ENCODE measurements around the gene KCNA5. TPM values are rescaled to one million over a fixed set of nuclear protein-coding genes. Genes with fewer than 3 reads are reported as not detected.

Gene KCNA5
- total RNA-seq, 4 donors from 2014 or later: 0.84 to 3.7 (median 1.5) TPM

DNA sequence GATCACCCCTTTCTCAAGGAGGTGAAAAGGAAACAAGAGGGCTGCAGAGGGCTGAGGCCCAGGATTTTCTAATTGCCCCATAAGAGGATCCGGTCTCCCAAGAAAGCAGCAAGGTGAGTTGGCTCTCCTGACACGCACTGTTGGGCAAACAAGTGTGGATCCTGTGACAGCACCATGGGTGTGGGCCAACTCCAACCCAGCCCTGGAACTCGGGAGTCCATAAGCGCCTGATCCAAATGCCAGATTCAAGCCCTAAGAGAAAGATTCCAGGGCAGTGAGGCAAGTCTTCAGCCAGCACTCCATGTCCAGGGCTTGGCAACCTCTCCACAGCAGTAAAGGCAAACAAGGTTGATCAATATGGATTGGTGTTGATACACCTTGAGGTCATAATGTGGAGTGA is 33.1 kb downstream of the KCNA5 start:
- Histone ChIP-seq H3K9me3 (no peaks in the 10 kb centered on the region), H3K36me3 (no peaks in the 10 kb centered on the region), H3K4me3 (no peak overlapping the region), H3K27me3 (no peaks in the 10 kb centered on the region), H3K4me1 (no peaks in the 10 kb centered on the region), H3K27ac (no peak overlapping the region)
- TF ChIP-seq, protein P1, sequence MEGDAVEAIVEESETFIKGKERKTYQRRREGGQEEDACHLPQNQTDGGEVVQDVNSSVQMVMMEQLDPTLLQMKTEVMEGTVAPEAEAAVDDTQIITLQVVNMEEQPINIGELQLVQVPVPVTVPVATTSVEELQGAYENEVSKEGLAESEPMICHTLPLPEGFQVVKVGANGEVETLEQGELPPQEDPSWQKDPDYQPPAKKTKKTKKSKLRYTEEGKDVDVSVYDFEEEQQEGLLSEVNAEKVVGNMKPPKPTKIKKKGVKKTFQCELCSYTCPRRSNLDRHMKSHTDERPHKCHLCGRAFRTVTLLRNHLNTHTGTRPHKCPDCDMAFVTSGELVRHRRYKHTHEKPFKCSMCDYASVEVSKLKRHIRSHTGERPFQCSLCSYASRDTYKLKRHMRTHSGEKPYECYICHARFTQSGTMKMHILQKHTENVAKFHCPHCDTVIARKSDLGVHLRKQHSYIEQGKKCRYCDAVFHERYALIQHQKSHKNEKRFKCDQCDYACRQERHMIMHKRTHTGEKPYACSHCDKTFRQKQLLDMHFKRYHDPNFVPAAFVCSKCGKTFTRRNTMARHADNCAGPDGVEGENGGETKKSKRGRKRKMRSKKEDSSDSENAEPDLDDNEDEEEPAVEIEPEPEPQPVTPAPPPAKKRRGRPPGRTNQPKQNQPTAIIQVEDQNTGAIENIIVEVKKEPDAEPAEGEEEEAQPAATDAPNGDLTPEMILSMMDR (IDR thresholded peaks at IDR 0.05): no peak
- TF ChIP-seq EP300 (IDR thresholded peaks at IDR 0.05) (no peak), POLR2A (IDR thresholded peaks at IDR 0.05) (no peak)
- DNase-seq (ENCODE audit: low spot score in 2 of 2): no peak
- WGBS, 2 donors: 66 to 95% methylated on average over 4 of the region's 4 CpGs

DNA sequence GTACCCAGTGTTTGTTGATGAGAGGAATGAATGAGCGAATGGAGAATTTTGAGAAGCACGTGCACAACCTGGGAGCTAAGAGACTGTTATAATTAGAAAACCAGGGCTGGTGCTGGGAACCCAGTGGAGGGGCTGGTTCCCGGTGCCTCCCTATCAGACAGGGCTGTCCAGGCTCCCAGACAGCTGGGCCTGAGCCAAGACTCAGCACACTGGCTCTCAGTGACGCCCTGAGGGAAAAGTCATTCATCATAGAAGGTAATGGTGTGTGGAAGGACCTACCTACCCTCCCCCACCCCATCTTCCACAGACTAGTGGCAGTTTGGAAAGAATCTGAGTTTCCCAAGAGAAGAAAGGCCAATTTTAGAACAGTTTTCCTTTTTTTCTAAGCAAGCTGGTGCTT is 34.7 kb downstream of the KCNA5 start:
- H3K27me3 ChIP-seq: no peaks in the 10 kb centered on the region
- TF ChIP-seq, protein P1 (IDR thresholded peaks at IDR 0.05): no peak
- no peak for TF ChIP-seq EP300 (IDR thresholded peaks at IDR 0.05)
- no peak for TF ChIP-seq POLR2A (IDR thresholded peaks at IDR 0.05)
- H3K4me3 ChIP-seq: no peak overlapping the region
- H3K36me3 ChIP-seq: no peaks in the 10 kb centered on the region
- H3K9me3 ChIP-seq: no peaks in the 10 kb centered on the region
- 58 to 63% methylated on average over 4 of the region's 4 CpGs for WGBS, 2 donors
- DNase-seq (ENCODE audit: low spot score in 2 of 2): no peak
- H3K4me1 ChIP-seq: no peaks in the 10 kb centered on the region
- no peak overlapping the region for H3K27ac ChIP-seq

DNA sequence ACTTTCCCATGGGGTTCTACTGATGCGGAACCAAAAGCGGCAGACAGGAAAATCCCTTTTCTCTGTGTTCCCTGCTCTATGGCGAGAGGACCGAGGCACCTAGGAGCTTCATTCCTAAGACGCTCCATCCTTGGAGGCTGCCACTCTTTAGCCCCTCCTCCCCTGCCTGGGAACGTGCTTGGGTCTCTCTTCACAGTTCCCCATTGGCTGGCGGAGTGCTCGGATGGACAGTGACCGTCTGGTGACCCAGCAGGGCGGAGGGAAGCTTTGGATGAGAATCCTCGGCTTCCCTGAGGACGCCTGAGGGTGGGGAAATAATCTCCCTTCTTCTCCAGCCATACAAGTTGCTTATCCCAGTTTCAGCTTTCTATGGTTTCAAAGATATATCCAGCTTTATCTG is 37.3 kb downstream of the KCNA5 start:
- no peaks in the 10 kb centered on the region for H3K36me3 ChIP-seq

DNA sequence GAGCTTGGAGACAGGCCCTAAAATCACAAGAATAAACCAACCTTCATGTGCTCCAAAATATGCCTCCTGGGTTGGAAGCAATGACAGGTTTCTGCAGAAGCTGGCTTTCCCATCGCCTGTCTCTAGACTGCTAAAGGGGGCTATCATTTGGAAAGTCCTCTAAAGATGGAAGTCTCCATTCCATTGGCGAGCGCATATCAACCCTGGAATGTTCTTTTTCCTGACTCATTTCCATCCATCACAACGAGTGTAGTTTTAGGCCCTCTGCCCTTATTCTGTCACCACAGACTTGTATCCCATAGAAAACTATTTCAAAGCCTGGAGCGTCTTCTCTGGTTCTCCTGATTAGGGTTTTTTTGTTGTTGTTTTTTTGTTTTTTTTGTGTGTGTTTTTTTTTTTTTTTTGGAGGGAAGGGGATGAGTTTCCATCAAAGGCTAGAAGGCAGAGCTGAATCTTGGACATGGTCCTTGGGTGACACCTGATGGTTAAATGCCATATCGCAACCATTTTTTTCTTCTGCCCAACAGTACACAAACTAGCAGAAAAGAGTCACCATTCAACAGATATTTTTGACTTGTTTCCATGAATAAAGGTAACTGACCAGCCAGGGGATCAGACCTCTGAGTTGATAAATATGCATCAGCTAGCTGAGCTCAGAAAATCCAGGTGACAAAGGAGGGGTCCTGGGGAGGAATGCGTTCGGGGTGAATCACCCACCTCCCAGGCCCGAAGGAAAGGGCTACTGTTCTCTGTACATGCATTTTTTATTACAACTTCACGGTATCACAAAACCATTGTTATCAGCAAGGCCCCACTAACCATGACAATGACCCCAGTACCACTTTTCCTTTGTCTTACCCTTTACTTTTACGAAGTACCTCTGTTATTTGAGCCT is 40.5 kb downstream of the KCNA5 start:
- WGBS, 2 donors: 58 to 59% methylated on average over 11 of the region's 11 CpGs
- Histone ChIP-seq H3K36me3 (no peaks in the 10 kb centered on the region), H3K27me3 (no peaks in the 10 kb centered on the region), H3K4me1 (no peaks in the 10 kb centered on the region), H3K9me3 (no peaks in the 10 kb centered on the region), H3K4me3 (no peak overlapping the region), H3K27ac (no peak overlapping the region)
- DNase-seq (ENCODE audit: low spot score in 2 of 2): peak in 1 of 2 donors; percentile 84
- TF ChIP-seq, protein P1 (IDR thresholded peaks at IDR 0.05): peak; percentile 38 to 73 (median 54)
- TF ChIP-seq POLR2A (IDR thresholded peaks at IDR 0.05) (no peak), EP300 (IDR thresholded peaks at IDR 0.05) (no peak)

More for the DNA sequence above, 37.3 kb downstream of the KCNA5 start:
- Histone ChIP-seq H3K4me3 (no peak overlapping the region), H3K9me3 (no peaks in the 10 kb centered on the region), H3K27ac (no peak overlapping the region), H3K4me1 (no peaks in the 10 kb centered on the region), H3K27me3 (no peaks in the 10 kb centered on the region)
- TF ChIP-seq EP300 (IDR thresholded peaks at IDR 0.05): no peak
- TF ChIP-seq, protein P1 (IDR thresholded peaks at IDR 0.05): no peak
- no peak for TF ChIP-seq POLR2A (IDR thresholded peaks at IDR 0.05)
- DNase-seq (ENCODE audit: low spot score in 2 of 2): no peak
- 46 to 47% methylated on average over 12 of the region's 12 CpGs for WGBS, 2 donors

DNA sequence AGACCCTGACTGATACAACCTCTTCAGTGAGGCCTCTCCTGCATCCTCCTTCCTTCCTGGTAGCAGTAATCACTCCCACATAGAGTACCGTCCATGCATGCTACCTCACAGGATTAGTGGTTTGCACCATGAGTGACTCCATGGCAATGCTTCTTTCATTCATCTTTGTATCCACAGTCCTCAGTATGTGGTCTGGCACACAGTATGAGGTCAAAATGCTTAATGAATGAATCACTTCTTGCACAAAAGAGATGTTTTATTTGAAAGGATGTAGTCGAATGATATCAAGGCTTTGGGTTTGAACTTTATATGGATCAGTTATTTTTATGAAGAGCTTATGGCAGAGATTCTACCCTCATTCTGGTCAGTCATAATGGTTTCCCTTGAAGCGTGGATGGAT is 42.2 kb downstream of the KCNA5 start:
- TF ChIP-seq, protein P1 (IDR thresholded peaks at IDR 0.05): no peak
- TF ChIP-seq POLR2A (IDR thresholded peaks at IDR 0.05) (no peak), EP300 (IDR thresholded peaks at IDR 0.05) (no peak)
- H3K36me3 ChIP-seq: no peaks in the 10 kb centered on the region
- H3K27ac ChIP-seq: no peak overlapping the region
- H3K4me3 ChIP-seq: no peak overlapping the region
- no peaks in the 10 kb centered on the region for H3K27me3 ChIP-seq
- no peak for DNase-seq (ENCODE audit: low spot score in 2 of 2)
- WGBS, 2 donors: 33 to 37% methylated on average over 3 of the region's 3 CpGs
- H3K4me1 ChIP-seq: no peaks in the 10 kb centered on the region
- no peaks in the 10 kb centered on the region for H3K9me3 ChIP-seq

All from tibial nerve (tissue), 4 donors.